SW480 (cell line): ENCODE results near the gene HOGA1.
"Not testable (repeated sequence)": the region's sequence is repeated elsewhere in the genome, so short reads cannot be mapped to it uniquely, and the experiment has no call there.

Source experiments
- DNase-seq: peaks from one replicate; pipeline ENCODE4 v3.0.0-alpha.2; 2016; ENCODE audit warnings: low spot score

Gene HOGA1

GRCh38 chr10:97554336-97554735 lies 29.9 kb upstream of the HOGA1 start:
- DNase-seq: not testable (repeated sequence)

- not testable (repeated sequence) for DNase-seq
Measured at GRCh38 chr10:97555541-97555940, 28.6 kb upstream of the HOGA1 start.

- DNase-seq: not testable (repeated sequence)
Measured at GRCh38 chr10:97560731-97561381, 23.3 kb upstream of the HOGA1 start.

- not testable (repeated sequence) for DNase-seq
Measured at GRCh38 chr10:97561386-97562077, 22.7 kb upstream of the HOGA1 start.

GRCh38 chr10:97562329-97562728 lies 21.9 kb upstream of the HOGA1 start:
- DNase-seq: not testable (repeated sequence)

- no peak for DNase-seq
Measured at GRCh38 chr10:97563337-97563736, 20.9 kb upstream of the HOGA1 start.

- no peak for DNase-seq
Measured at GRCh38 chr10:97564776-97565175, 19.4 kb upstream of the HOGA1 start.

- DNase-seq: no peak
Measured at GRCh38 chr10:97566336-97566996, 17.7 kb upstream of the HOGA1 start.

- DNase-seq: no peak
Measured at GRCh38 chr10:97567891-97568290, 16.3 kb upstream of the HOGA1 start.

GRCh38 chr10:97570146-97570788 lies 13.9 kb upstream of the HOGA1 start:
- no peak for DNase-seq

- DNase-seq: no peak
Measured at GRCh38 chr10:97570789-97571471, 13.3 kb upstream of the HOGA1 start.

- DNase-seq: no peak
Measured at GRCh38 chr10:97571622-97572021, 12.6 kb upstream of the HOGA1 start.

GRCh38 chr10:97572214-97572989 lies 11.8 kb upstream of the HOGA1 start, which contains the start of gene ANKRD2:
Gene ANKRD2, plus strand, starts transcription at chr10:97572779. Its CDS starts 10 bp downstream, at chr10:97572789.
- peak; percentile 55 for DNase-seq

- no peak for DNase-seq
Measured at GRCh38 chr10:97573021-97573420, 11.2 kb upstream of the HOGA1 start.

- DNase-seq: no peak
Measured at GRCh38 chr10:97573672-97574071, 10.5 kb upstream of the HOGA1 start.

GRCh38 chr10:97574374-97575126 lies 9.6 kb upstream of the HOGA1 start:
- DNase-seq: peak; percentile 93

- no peak for DNase-seq
Measured at GRCh38 chr10:97575127-97575668, 9.0 kb upstream of the HOGA1 start.

GRCh38 chr10:97576487-97576886 lies 7.7 kb upstream of the HOGA1 start:
- DNase-seq: not testable (repeated sequence)

- DNase-seq: no peak
Measured at GRCh38 chr10:97577701-97578100, 6.5 kb upstream of the HOGA1 start.
